Inflammatory macrophage treated with lipopolysaccharide for 1 hour (primary cell): ENCODE results near the gene SLC9A8.
"Not testable (repeated sequence)": the region's sequence is repeated elsewhere in the genome, so short reads cannot be mapped to it uniquely, and the experiment has no call there.

Experiments
- DNase-seq, 2 donors: peaks; one replicate each; pipeline ENCODE4 v3.0.0-alpha.2; 2020 to 2022

The SLC9A8 gene

GRCh38 chr20:49895474-49896093, 83.0 kb downstream of the SLC9A8 start:
- DNase-seq: not testable (repeated sequence)

DNA sequence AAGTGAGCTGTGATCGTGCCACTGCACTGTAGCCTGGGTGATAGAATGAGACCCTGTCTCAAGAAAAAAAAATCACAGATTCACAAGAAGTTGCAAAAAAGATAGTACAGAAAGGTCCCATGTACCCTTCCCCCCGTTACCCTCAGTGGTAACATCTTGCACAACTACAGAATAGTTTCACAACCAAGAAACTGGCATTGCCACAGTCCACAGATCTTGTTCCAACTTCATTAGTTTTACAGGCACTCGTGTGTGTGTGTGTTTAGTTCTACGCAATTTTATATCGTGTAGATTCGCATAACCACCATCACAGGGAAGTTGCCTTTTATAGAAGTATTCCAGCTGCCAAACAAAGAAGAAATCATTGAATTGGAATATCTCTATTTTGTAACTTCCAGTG, 83.6 kb downstream of the SLC9A8 start:
- DNase-seq: peak; percentile 57 to 77

DNA sequence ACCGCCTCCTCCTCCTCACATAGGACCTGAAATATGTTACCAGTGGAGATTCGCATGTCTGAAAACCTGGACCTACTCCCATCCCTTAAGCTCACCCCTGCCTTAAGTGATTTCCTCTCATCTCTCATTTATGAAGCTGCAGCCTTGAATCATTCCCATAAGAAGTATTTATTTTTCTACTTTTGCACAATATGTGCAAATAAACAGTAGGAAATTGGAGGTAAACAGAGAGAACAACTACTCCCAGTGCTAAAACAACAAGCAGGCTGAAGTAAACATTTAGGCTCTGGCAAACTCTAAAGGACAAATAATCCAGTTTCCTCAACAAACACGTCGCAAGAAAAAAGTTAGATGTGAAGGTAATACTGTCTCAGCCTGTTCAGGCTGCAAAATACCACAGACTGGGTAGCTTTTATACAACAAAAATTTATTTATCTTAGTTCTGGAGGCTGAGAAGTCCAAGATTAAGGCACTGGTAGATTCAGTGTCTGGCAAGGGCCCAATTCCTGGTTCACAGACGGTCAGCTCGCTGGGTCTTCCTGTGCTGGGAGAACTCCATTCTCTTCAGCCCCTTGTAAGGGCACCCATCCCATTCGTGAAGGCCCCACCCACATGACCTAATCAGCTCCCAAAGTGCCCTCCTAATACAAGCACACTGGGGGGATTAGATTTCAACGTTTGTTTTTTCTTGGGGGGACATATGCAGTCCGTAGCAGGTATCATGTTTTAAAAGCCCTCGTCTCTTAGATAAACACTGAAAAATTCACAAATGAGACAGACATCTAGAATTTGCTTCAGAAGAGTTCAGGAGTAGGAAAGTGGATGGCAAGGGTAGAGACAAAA, 87.1 kb downstream of the SLC9A8 start:
- DNase-seq: no peak

GRCh38 chr20:49901588-49901987, 89.0 kb downstream of the SLC9A8 start:
- no peak for DNase-seq

DNA sequence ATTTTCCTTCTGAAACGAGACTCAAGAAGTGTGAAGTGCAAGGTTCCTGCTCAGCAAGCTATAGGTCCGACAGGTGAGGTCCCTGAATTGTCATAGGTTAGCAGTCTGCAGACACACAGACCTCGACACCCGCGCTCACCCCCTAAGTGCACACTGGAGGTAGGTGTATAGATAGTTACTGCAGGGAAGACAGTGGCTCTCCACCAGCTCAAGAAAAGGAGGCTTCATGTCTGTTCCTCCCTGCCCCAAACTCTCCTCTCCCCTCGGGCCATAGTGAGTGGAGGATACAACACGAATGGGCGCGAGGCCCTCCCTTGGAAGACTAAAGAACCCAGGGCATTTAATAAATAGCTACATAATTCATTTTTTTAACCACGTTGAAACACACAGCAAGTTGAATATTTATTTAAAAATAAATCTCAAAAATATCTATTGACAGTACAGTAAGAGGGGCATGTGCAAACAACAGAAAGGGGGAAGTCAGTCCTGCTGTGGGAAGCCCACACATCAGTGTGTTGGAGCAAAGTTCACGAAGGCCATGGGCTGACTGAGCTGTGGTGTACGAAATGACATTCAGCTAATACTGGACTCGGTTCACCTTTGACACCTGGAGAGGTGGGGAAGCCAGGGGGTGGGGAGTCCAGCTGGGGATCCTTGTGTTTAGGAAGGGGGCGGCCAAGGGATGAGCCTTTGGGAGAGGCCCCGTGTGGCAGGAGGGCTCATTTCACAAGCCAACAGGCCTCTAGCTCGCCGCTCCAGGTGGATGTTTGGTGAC, 92.0 kb downstream of the SLC9A8 start:
- no peak for DNase-seq

GRCh38 chr20:49905415-49906091, 92.9 kb downstream of the SLC9A8 start:
- no peak for DNase-seq

GRCh38 chr20:49906101-49906604, 93.5 kb downstream of the SLC9A8 start:
- DNase-seq: no peak

GRCh38 chr20:49906615-49907154, 94.1 kb downstream of the SLC9A8 start:
- DNase-seq: no peak

GRCh38 chr20:49907405-49908257, 95.0 kb downstream of the SLC9A8 start:
- DNase-seq: no peak

DNA sequence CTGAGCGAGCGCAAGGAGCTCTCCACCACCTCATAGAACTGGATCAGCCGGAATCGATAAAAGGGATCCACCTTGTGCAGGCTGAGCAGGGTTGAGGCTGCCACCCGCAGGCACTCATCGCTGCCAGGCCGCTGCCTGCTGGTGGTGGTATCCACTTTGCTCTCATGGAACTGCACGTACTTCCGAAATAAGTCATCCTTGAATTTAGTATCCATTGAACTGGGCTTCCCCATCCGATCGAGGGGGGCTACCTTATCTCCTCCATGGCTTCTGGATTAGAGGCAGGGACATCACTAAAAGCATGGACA, 95.6 kb downstream of the SLC9A8 start:
- DNase-seq: no peak

GRCh38 chr20:49909499-49910339, 97.1 kb downstream of the SLC9A8 start:
- no peak for DNase-seq

DNA sequence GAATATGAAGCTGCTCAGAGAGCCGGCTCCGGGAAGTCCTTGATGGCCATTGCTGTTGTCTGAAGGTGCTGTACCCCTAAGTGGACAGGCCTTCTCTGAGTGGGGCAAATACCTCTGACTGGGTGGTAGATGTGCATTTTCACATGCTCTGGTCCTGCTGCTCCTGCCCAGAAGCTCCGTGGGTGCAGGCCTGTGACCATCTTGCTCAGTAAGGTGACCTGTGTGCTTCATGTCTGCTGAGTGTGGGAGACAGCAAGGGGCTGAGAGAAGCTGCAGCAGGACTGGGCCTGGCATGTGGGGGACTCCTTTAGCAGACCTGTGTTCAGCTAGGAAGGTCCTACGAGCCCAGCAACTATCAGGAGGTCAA, 97.7 kb downstream of the SLC9A8 start:
- DNase-seq: no peak

DNA sequence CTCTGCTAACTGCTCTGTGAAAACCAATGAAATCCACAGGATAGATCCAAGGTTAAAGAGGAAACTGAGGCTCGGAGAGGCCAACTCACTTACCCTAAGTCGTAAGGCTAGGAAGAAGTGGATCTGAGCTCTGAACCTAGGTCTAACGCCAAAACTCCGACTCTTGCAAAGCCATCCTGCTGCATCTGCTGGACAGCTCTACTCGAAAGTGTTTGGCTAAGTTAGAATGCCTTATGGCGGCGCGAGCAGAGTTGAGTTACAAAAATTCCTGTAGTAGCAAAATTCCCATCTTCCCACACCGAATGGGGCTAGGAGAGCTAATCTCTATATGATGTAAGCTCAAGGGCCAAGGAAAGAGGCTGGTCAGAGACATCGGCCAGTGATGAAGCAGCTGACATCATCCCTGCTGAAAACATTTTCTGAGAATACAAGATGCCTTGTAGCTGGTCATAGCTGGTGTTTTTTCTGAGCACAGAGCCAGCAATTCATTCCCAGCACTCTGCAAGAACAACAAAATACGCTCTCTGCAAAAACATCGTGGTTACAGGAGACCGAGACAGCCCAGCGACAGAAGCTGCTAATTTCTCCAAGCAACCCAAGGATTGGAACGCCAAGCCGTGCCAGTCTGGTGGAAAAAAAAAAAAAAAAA, 100.9 kb downstream of the SLC9A8 start:
- DNase-seq: peak in 1 of 2 donors; percentile 30

DNA sequence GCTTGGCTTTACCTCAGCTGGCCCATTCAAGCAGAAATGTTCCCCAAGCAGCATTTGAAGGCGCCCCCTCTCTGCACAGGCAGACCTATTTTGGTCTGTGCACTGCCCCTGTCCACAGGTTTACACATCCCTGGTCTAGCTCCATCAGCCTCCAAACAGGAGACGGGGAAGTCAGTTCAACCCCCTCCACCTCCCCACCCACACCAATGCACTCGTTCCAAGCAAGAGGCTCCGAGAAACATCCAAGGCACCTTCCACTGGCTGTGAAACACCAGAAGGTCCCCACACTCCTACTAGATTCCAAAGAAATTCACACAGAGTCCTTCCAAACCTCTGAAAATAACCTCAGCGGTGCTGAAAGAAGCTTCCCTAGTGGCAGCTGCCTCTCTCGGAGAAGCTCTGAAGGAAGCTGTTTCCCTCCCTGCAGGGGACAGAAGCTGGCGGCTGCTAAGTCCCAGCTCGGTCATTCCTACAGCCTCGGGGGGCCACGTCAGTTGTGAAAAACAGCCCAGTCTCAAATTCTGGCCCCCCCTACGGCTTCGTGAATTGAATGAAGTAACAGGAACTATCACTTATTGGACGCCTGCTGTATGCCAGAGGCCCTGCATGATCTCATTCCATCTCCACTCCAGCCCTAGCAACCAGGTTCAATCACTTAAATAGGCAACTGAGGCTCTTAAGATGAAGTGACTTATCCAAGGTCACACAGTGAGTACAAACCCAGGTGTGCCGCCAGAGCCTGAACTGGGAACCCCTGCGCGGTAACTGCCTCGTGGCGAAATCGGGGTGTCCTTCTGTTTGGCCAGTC, 101.9 kb downstream of the SLC9A8 start:
- no peak for DNase-seq

- no peak for DNase-seq
Observed at GRCh38 chr20:49915118-49915379, 102.4 kb downstream of the SLC9A8 start.

GRCh38 chr20:49915380-49916145, 102.9 kb downstream of the SLC9A8 start, which contains the start of gene SPATA2:
TSS of gene SPATA2 (minus strand) at chr20:49915529. CDS start at chr20:49908490, 7,039 bp downstream.
- DNase-seq: peak; percentile 93 to 97

- DNase-seq: no peak
Observed at GRCh38 chr20:49916146-49917002, 103.7 kb downstream of the SLC9A8 start.

- DNase-seq: no peak
Observed at GRCh38 chr20:49918446-49918845, 105.8 kb downstream of the SLC9A8 start.
